Left ventricle myocardium superior (tissue), 1 donor: ENCODE results near the gene SEMA6A. TPM values are rescaled to one million over a fixed set of nuclear protein-coding genes. Genes with fewer than 3 reads are reported as not detected.
A peak's percentile ranks its signal among the peaks of the same experiment; 100 is the strongest.

Experiments used
- ATAC-seq: fragments of 200-7000 bp; cut with Tn5 transposase; one replicate; pipeline ENCODE4 v1.9.1; 2020; ENCODE audit warnings: mild to moderate bottlenecking, moderate library complexity
- DNase-seq: peaks from one replicate; pipeline ENCODE4 v3.0.0-alpha.2; 2020
- intact Hi-C: fragments of 100-400 bp; cut with micrococcal nuclease; formaldehyde crosslinking; loops from one replicate; pipeline ENCODE4 v1.11.0; 2022
- total RNA-seq: library from RNA; stranded (reverse); fragmentation: NEBNext Ultra II Directional; extraction: Animal tissue kit (Norgen Biotek cat#: 25700); gene quantifications from one replicate; pipeline ENCODE4 v1.2.1, GENCODE V29; 2021
- donor health status: DM: no; HTN: yes; CAD: no; lungs with severe emphysema.

SEMA6A gene
- total RNA-seq, 1 donor from 2014 or later, result 6.4 TPM

DNA sequence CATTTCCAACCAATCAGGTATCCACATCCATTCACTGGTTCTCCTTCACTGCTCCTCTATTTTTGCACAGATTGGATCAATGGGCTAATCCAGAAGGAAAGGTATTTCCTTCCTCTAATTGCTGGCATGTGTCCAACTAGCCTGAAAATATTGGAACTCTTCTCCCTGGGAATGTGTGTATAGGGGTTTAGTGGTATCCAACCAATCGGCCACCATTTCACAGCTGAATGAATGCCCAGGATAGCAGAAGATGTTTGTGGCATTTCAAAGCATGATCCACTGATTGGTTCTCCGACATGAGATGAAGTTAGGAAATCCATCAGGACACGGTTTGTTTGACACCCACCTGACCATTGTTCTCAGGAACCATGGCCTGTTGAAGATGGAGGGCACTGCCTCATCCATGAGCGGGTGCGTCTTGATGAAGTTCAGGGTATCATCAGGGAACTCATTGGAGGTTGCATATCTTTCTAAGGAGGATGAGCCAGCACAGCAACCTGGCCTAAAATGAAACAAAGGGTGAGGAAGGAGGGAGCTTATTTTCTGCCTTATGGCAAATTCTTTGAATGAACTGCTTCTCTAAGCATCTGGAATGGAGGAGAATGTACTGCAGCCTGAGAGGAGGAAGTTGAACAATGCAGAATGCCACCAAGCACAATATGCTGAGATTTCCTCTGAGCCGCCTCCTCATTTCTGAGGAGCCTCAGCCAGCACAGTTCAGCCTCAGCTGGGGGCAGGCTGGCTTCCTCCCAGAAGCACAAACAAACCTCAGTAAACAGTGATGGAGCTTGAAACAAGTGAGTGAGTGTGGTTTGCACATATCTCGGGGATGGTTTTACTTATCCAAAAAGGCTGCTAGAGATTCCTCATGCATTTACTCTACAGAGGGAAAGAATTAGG, 94.6 kb downstream of the SEMA6A start:
- DNase-seq (no peak), ATAC-seq (peak; percentile 34)
- intact Hi-C loops, result no loop called here

DNA sequence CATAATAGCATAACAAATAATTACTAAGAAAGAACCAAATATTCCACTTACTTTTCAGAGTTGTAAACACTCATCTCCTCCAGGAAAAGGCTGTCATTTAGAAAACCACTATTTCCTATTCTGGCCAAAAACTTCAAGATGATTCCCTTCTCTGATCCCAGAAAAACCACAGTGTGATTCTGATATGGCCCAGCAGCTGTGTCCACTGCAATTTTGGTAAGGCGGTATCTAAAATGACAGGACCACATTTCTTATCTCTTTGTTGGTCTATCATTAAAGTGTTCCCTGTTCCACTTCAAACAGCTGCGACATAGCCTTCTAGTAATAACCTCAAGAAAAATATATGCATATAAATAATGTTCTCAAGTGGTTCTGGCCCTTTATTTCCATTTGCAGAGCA, 96.1 kb downstream of the SEMA6A start:
- intact Hi-C loops, result no loop called here

GRCh38 chr5:116476897-116477537, 97.6 kb downstream of the SEMA6A start:
- no peak for ATAC-seq
- no peak for DNase-seq
- intact Hi-C loops, result no loop called here

More for the DNA sequence above, 96.1 kb downstream of the SEMA6A start:
- ATAC-seq, result no peak
- no peak for DNase-seq

- ATAC-seq, result no peak
- DNase-seq, result no peak
- intact Hi-C loops, result no loop called here
These were observed 99.3 kb downstream of the SEMA6A start for GRCh38 chr5:116475338-116475737.

- DNase-seq (no peak), ATAC-seq (no peak)
- intact Hi-C loops, result no loop called here
These were observed 100.9 kb downstream of the SEMA6A start for GRCh38 chr5:116473706-116474105.

DNA sequence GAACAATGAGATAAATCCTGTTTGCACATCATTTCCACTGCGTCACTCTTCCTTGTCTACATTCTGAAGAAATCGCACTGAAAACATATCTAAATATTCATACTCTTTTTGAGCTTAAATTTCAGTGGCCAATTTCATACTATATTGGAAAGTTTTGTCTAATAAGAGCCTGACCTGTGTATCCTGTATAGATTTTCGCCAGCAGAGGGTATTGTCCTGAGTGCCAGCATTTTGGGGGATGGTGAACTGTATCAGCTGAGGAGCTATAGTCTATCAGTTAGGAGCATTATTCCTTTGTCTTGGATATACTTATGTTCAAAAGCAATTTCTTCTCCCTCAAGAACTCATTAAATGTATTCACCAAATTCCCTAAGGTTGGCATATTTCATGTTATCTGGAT, 102.3 kb downstream of the SEMA6A start:
- DNase-seq (no peak), ATAC-seq (no peak)
- intact Hi-C loops, result no loop called here

GRCh38 chr5:116469631-116470030, 105.0 kb downstream of the SEMA6A start:
- intact Hi-C loops, result no loop called here
- DNase-seq, result no peak
- ATAC-seq, result no peak

DNA sequence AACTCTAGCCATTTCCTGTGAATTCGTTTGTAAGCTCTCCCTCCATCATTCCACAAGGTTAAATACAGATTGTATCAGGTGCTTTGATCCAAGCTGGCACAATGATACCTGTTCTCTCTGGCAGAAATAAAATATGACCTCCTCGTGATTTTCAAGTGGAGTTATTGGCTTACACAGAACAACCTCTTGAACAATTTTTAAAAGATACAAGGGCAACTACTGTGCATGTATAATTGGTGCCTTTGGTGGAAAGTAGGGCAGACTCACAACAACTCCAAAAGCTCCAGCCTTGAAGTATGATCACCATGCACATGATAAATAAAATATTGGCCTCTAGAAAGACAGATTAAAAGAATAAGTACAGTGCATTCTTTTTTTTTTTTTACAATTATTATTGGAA, 106.0 kb downstream of the SEMA6A start:
- ATAC-seq (no peak), DNase-seq (no peak)
- intact Hi-C loops, result no loop called here

GRCh38 chr5:116467465-116467843, 107.2 kb downstream of the SEMA6A start:
- ATAC-seq, result no peak

DNA sequence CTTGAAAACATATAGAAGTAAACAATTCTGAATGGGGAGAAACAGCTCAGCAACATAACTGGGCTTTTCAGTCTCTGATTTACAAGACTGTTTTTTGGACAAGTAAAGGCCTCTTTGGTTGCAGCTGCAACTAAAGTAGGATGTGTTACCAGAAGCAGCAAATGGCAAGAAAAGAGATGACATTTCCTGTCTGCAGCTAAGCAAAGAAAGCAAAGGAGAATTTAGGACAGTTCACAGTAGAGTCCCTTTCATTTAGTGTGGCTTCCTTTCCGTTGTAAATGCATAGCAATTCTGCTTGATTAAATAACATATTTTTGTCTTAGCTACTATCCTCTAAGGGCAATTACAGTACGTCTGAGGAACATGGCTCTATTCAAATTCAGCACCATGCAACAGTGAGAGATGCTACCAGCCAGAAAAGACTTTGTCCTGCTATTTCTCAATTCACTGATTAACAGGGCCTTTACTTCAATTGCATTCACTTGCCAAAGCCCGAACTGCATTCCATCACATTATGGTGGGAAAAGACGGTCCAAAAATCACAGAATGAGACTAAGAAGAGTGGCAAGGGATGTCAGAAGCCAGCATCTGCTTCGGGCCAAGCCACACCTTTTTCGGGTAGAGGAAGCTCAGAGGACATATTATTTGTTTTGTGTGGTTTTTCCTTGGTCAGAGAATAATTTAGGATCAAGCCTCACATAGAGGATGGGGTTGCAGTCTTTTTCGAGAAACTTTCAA, 107.7 kb downstream of the SEMA6A start:
- ATAC-seq (peak; percentile 24), DNase-seq (no peak)
- intact Hi-C loops, result no loop called here

More at GRCh38 chr5:116467465-116467843, 107.2 kb downstream of the SEMA6A start:
- intact Hi-C loops, result no loop called here
- DNase-seq, result no peak

DNA sequence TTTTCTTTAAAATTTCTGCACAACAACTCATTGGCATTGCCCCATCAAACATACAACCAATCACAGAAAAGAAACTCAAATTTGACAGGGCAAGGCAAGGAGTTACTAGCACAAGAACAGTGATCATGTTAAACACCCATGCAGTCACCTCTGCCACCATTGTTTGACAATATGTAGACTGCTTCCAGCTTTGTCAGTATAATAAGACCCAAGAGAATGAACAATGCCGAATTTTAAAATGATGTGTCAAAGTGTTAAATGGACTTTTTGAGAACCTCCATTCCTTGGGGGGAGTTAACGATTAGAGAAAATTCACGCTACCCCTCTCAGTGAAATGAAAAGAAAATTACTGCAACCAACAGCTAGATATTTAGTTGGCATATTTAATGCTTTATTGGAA, 109.2 kb downstream of the SEMA6A start:
- ATAC-seq (no peak), DNase-seq (no peak)
- intact Hi-C loops, result no loop called here

GRCh38 chr5:116464144-116464708, 110.4 kb downstream of the SEMA6A start:
- DNase-seq (no peak), ATAC-seq (no peak)
- intact Hi-C loops, result no loop called here

- DNase-seq (no peak), ATAC-seq (no peak)
- intact Hi-C loops, result no loop called here
These were observed 112.1 kb downstream of the SEMA6A start for GRCh38 chr5:116462500-116462899.

GRCh38 chr5:116459301-116459700, 115.3 kb downstream of the SEMA6A start:
- intact Hi-C loops, result no loop called here
- DNase-seq, result no peak
- ATAC-seq, result no peak

- DNase-seq, result no peak
- intact Hi-C loops, result no loop called here
- ATAC-seq, result no peak
These were observed 117.6 kb downstream of the SEMA6A start for GRCh38 chr5:116457062-116457461.

DNA sequence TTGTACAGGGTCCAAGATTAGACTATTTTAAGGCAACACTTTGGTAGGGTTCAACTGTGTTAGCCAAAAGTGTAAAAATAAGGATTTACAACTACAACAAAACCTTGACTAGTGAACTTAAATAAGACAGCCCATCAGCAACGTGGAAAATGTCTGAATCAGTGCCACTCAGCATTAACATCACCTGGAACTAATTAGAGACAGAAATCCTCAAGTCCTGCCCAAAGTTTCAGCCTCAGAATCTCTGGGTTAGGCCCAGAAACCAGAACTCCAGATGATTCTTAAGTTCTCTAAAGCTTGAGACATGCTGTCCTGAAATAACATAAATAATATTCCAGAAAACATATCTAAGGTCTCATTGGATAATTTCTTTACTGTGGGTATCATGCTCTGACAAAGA, 118.6 kb downstream of the SEMA6A start:
- ATAC-seq (no peak), DNase-seq (no peak)
- intact Hi-C loops, result no loop called here

DNA sequence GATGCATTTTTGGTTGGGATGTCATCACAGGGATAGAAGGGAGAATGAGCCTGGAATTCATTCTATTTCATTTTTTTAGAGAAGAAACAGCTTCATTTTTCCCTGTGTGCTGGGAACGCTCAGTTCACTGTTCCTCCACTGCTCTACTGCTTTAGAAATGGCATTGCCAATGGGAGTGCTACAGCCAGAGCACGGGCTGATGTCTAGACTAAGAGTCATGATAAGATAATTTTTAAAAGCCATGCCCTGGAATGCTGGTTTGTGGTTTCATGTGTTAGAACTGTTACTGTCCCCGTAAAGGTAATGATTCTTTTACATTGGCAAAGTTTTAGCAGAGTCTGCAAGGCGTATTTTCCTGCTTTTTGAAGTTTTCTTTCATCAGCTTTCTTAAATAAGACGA, 119.6 kb downstream of the SEMA6A start:
- ATAC-seq (peak; percentile 77), DNase-seq (no peak)
- intact Hi-C loops, result no loop called here

- intact Hi-C loops, result no loop called here
- peak; percentile 25 for DNase-seq
- ATAC-seq, result peak; percentile 91
These were observed 120.2 kb downstream of the SEMA6A start for GRCh38 chr5:116454417-116454927.

GRCh38 chr5:116453988-116454411, 120.6 kb downstream of the SEMA6A start:
- intact Hi-C loops, result no loop called here
- no peak for DNase-seq
- ATAC-seq, result peak; percentile 11
